ENCODE measurements around the gene TNFRSF12A.

GRCh38 chr16:3013491-3013951 is 6.6 kb upstream of the TNFRSF12A start:
- TF ChIP-seq CTCF (IDR thresholded peaks at IDR 0.05) (no peak), POLR2A (IDR thresholded peaks at IDR 0.05) (no peak)
